A673 (cell line): ENCODE data around the gene CFAP92. TPM values are rescaled to one million over a fixed set of nuclear protein-coding genes. Genes with fewer than 3 reads are reported as not detected.

Experiments used
- BruUV-seq: library from RNA; stranded (reverse); fragments of 400-500 nt; replicated peaks from 2 replicates; lab custom pipeline; 2021; lab: Mats Ljungman, UMichigan
- CTCF ChIA-PET: fragments of 300-600 bp; sonication (Branson Sonifier 250); formaldehyde crosslinking; loops from one replicate; lab custom pipeline; 2022; ENCODE audit warnings: antibody characterized with exemption; lab: Charles Lee
- POLR2A ChIA-PET: fragments of 300-600 bp; sonication (Branson Sonifier 250); formaldehyde crosslinking; loops from one replicate; lab custom pipeline; 2022; ENCODE audit warnings: antibody characterized with exemption; ENCODE audit not compliant: low non-redundant PET; lab: Charles Lee
- DNase-seq: peaks from one replicate; pipeline ENCODE4 v3.0.0-alpha.2; 2015; ENCODE audit warnings: low spot score
- H3K27ac ChIP-seq: fragments of 200-600 bp; sonication (generic); 2 replicates; pipeline ENCODE4 v1.5.1; 2016; ENCODE audit warnings: mixed run types, low read depth, mild to moderate bottlenecking, mixed read lengths, antibody characterized with exemption, low read length; ENCODE audit not compliant: poor library complexity, severe bottlenecking
- H3K27me3 ChIP-seq: fragments of 200-600 bp; sonication (generic); replicated peaks from 2 replicates; pipeline ENCODE4 v1.6.1; 2017; ENCODE audit warnings: mixed run types, low read depth, mild to moderate bottlenecking, mixed read lengths, antibody characterized with exemption, low read length; ENCODE audit not compliant: insufficient read depth, poor library complexity
- H3K36me3 ChIP-seq: fragments of 200-600 bp; sonication (generic); 2 replicates; pipeline ENCODE4 v1.6.1; 2016; ENCODE audit warnings: mixed run types, mild to moderate bottlenecking, mixed read lengths, antibody characterized with exemption, low read length; ENCODE audit not compliant: insufficient read depth, poor library complexity, severe bottlenecking
- H3K4me1 ChIP-seq: fragments of 200-600 bp; sonication (generic); 2 replicates; pipeline ENCODE4 v1.6.1; 2017; ENCODE audit warnings: mixed run types, mild to moderate bottlenecking, mixed read lengths, antibody characterized with exemption, low read length; ENCODE audit not compliant: insufficient read depth, poor library complexity, severe bottlenecking
- H3K4me3 ChIP-seq: fragments of 200-600 bp; sonication (generic); 2 replicates; pipeline ENCODE4 v1.5.1; 2016; ENCODE audit warnings: low read depth, mixed run types, mild to moderate bottlenecking, mixed read lengths, low read length; ENCODE audit not compliant: poor library complexity, severe bottlenecking
- H3K9me3 ChIP-seq: fragments of 200-600 bp; sonication (generic); 2 replicates; pipeline ENCODE4 v1.6.1; 2016; ENCODE audit warnings: mixed run types, low read depth, mild to moderate bottlenecking, mixed read lengths, antibody characterized with exemption, low read length; ENCODE audit not compliant: poor library complexity, severe bottlenecking
- CTCF ChIP-seq: fragments of 300-800, 200-600 bp; sonication (generic); conservative IDR thresholded peaks from 2 replicates; pipeline ENCODE4 v1.5.1; 2017; ENCODE audit warnings: low read depth, mild to moderate bottlenecking, antibody characterized with exemption, low read length, moderate library complexity, mixed read lengths
- EZH2 ChIP-seq: fragments of 200-600 bp; sonication (generic); IDR thresholded peaks from 2 replicates; pipeline ENCODE4 v1.6.1; 2017; ENCODE audit warnings: borderline replicate concordance, low read depth, mild to moderate bottlenecking, mixed read lengths, antibody characterized with exemption, low read length; ENCODE audit not compliant: poor library complexity, severe bottlenecking
- intact Hi-C: fragments of 100-400 bp; cut with micrococcal nuclease; formaldehyde crosslinking; loops from one replicate; pipeline ENCODE4 v1.10.0; 2022; ENCODE audit not compliant: unreplicated experiment
- total RNA-seq: library from RNA; stranded (reverse); gene quantifications from 2 replicates; pipeline ENCODE4 v1.2.3, GENCODE V29; 2021

CFAP92 gene
- total RNA-seq, 1 experiment from 2014 or later = not detected

GRCh38 chr3:129034642-129035041 is 40.8 kb upstream of the CFAP92 start:
- H3K27me3 ChIP-seq = no peaks in the 10 kb centered on the region
- H3K27ac ChIP-seq = no peak overlapping the region
- H3K4me3 ChIP-seq = no peak overlapping the region
- no TSS peak for BruUV-seq
- POLR2A ChIA-PET = no interaction called here
- no peaks in the 10 kb centered on the region for H3K9me3 ChIP-seq
- no peak for DNase-seq
- H3K4me1 ChIP-seq = peaks cover under 1% of the 10 kb centered on the region
- CTCF ChIA-PET = no interaction called here
- no peaks in the 10 kb centered on the region for H3K36me3 ChIP-seq
- TF ChIP-seq EZH2 (no peak), CTCF (no peak)
- intact Hi-C loops = no loop called here

GRCh38 chr3:129033633-129034321 is 39.9 kb upstream of the CFAP92 start:
- H3K27me3 ChIP-seq = no peaks in the 10 kb centered on the region
- intact Hi-C loops = no loop called here
- no peak for DNase-seq
- no TSS peak for BruUV-seq
- H3K4me3 ChIP-seq = no peak overlapping the region
- TF ChIP-seq CTCF (no peak), EZH2 (no peak)
- H3K9me3 ChIP-seq = no peaks in the 10 kb centered on the region
- no peaks in the 10 kb centered on the region for H3K4me1 ChIP-seq
- POLR2A ChIA-PET = no interaction called here
- CTCF ChIA-PET = no interaction called here
- H3K36me3 ChIP-seq = no peaks in the 10 kb centered on the region
- no peak overlapping the region for H3K27ac ChIP-seq

DNA sequence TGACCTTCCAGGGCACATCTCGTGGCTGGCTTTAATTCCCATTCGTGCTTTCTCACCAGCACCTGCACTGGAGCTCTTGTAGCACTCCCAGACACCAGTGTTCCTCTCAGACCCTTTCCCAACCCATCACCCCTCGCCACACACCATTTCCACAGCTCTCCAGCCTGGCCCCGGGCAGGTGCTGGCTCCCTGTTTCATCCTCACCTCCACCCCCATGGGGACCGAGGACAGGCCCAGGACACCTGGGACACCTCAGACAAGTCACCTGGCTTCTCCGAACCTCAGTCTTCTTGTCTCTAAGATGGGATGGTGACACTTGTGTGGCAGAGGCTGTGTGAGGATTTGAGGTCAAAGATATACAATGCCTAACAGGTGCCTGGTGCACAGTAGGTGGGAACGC is 39.3 kb upstream of the CFAP92 start:
- H3K27me3 ChIP-seq = no peaks in the 10 kb centered on the region
- H3K36me3 ChIP-seq = no peaks in the 10 kb centered on the region
- H3K4me1 ChIP-seq = no peaks in the 10 kb centered on the region
- BruUV-seq = no TSS peak
- no peak for DNase-seq
- ChIA-PET POLR2A (no interaction called here), CTCF (no interaction called here)
- no peak overlapping the region for H3K27ac ChIP-seq
- no peak overlapping the region for H3K4me3 ChIP-seq
- intact Hi-C loops = no loop called here
- no peak for TF ChIP-seq CTCF
- TF ChIP-seq EZH2 = no peak
- H3K9me3 ChIP-seq = no peaks in the 10 kb centered on the region
